HG02884 (cell line): Measurements from ENCODE around the gene IL17RE.
A peak's percentile ranks its signal among the peaks of the same experiment; 100 is the strongest.
"Not testable (repeated sequence)": the region's sequence is repeated elsewhere in the genome, so short reads cannot be mapped to it uniquely, and the experiment has no call there.

Experiments
- ATAC-seq: cut with Tn5 transposase; IDR thresholded peaks from one replicate; pipeline ENCODE4 v1.9.1; 2021; ENCODE audit warnings: mild to moderate bottlenecking, moderate library complexity; ENCODE audit not compliant: unreplicated experiment

Gene IL17RE

GRCh38 chr3:9932843-9933560, 30.4 kb downstream of the IL17RE start:
- ATAC-seq: peak; percentile 53

GRCh38 chr3:9933561-9934234, 31.1 kb downstream of the IL17RE start, which contains the start of gene CRELD1:
CRELD1 (plus strand) TSS chr3:9933834; CDS start chr3:9934439, 605 bp downstream.
- ATAC-seq: peak; percentile 86

- no peak for ATAC-seq
These were observed 31.6 kb downstream of the IL17RE start for GRCh38 chr3:9934235-9934621.

GRCh38 chr3:9934993-9935392, 32.3 kb downstream of the IL17RE start:
- no peak for ATAC-seq

DNA sequence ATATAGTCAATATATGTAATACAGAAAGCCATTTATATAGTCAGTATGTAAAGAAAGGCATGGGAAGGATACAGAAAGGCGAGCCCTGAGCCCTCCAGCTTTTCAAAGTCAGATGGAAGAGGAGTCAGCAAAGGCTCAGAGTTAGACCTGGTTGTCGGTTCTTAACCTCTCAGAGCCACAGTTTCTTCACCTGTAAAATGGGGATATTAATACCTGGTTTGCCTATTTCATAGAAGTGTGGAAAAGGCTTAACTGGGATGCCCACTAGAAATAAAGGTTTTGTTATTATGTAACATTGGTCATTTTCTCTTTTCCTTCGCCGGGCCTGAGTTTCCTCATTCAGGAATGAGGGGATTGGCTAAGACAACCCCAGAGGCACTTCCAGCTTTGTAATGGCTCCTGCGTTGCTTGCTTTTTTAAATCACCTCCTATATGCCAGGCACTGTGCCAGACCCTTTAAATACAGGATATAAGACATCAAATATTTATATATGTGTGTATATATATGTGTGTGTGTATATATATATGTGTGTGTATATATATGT, 33.4 kb downstream of the IL17RE start:
- ATAC-seq: no peak

GRCh38 chr3:9937486-9938238, 35.0 kb downstream of the IL17RE start:
- ATAC-seq: no peak

- no peak for ATAC-seq
These were observed 36.3 kb downstream of the IL17RE start for GRCh38 chr3:9938966-9939365.

DNA sequence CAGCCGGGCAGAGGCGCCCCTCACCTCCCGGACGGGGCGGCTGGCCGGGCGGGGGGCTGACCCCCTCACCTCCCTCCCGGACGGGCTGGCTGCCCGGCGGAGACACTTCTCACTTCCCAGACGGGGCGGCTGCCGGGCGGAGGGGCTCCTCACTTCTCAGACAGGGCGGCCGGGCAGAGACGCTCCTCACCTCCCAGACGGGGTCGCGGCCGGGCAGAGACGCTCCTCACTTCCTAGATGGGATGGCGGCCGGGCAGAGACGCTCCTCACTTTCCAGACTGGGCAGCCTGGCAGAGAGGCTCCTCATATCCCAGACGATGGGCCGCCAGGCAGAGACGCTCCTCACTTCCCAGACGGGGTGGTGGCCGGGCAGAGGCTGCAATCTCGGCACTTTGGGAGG, 37.3 kb downstream of the IL17RE start:
- ATAC-seq: not testable (repeated sequence)

- ATAC-seq: no peak
These were observed 38.1 kb downstream of the IL17RE start for GRCh38 chr3:9940746-9941145.

DNA sequence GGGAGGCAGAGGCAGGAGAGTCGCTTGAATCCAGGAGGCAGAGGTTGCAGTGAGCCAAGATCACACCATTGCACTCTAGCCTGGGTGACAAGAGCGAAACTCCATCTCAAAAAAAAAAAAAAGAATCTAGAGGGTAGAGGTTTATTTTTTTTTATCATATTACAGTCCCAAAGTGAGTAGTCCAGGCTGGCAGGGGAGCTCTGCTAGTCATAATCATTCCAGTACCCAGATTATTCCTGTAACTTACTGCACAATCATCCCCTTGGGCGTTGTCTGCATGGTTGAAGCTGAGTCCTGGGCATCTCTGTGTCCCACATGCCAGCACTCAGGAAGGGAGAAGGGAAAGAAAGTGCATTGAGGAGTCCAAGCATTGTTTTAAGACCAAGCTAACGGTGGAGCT, 39.5 kb downstream of the IL17RE start:
- no peak for ATAC-seq

GRCh38 chr3:9942934-9943690, 40.5 kb downstream of the IL17RE start:
- no peak for ATAC-seq

GRCh38 chr3:9944271-9944670, 41.6 kb downstream of the IL17RE start:
- ATAC-seq: no peak

GRCh38 chr3:9945358-9945757, 42.7 kb downstream of the IL17RE start:
- ATAC-seq: no peak

DNA sequence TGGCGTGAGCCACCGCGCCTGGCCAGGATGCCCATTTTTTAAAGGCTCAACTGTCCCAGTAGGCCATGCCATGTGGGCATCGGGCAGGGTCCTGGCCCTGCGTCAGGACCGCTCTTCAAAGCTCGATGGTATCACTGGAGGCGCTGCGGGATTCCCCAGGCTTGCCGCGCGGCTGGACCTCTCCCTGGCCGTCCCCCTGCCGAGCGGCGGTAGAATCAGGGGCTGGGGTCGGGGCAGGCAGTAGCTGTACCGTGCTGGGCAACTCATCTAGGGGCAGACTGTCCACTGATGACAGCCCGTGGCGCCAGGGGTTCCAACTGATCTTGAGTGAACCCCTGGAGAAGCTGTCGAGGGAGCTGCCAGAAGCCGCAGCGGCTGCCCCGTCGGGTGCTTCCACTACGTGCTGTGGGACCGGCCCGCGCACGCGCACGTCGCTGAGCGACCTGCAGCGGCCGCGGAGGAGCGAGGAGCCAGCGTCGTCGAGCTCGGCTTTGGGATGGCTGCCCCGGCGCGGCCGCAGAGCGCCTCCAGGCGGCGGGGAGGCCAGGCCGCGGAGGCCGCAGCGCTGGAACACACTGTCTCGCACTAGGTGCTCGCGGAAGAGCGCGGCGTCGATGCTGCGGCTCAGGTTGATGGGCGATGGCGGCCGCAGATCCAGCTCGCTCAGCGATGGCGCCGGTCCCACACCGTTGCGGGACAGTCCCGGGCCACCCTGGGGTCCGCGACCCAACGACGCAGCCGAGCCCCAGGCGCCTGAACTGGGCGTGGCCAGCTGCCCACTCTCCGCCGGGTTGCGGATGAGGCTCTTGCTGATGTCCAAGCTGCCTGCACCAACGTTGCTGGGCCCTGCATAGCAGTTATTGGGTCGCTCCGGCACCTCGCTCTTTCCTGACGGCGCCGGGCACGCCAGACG, 43.7 kb downstream of the IL17RE start:
- ATAC-seq: no peak

- ATAC-seq: no peak
These were observed 44.7 kb downstream of the IL17RE start for GRCh38 chr3:9947025-9947995.

- ATAC-seq: no peak
These were observed 45.9 kb downstream of the IL17RE start for GRCh38 chr3:9948586-9948985.

DNA sequence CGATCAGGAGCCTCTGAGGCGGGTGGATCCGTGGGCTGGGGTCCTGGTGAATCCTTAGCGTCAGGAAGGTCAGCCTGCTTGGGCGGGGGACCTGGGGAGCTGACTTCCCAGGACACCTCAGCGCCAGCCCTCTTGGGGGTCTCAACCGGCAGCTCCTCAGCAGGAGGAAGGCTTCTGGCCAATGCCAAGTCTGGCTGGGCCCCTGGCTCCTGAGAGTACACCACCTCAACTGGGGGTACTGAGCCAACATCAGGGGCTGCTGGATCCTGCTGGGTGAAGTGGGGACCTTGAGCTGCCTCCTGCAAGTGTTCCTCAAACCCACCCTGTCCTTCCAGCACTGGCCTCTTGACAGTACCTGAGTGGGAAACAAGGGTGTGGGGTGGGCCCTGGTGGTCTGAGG, 46.5 kb downstream of the IL17RE start:
- no peak for ATAC-seq

DNA sequence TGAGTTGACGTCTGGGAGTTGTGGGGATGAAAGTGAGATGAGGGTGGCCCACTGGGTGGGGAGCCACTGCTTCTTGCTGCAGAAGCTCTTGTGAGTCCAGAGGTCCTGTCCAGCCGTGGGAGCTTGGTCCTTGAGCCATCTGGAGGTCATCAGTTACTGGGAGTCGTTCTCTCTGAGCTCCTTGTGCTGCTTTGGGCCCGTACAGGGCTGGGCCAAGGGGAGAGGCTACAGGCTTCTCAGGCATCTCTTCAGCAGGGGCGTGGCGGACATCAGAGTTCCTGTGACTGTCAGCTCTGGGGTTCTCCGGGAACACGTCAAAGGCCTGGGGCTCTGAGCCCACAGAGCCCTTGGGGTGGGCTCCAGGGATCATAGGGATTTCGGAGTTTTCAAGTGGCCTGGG, 47.0 kb downstream of the IL17RE start:
- no peak for ATAC-seq

GRCh38 chr3:9951126-9951525, 48.5 kb downstream of the IL17RE start:
- ATAC-seq: no peak
